Liver (tissue), 3 donors: Measurements from ENCODE around the gene GIMAP1.
A peak's percentile ranks its signal among the peaks of the same experiment; 100 is the strongest.

ENCODE experiments used
- EGR1 ChIP-seq, 2 donors: IDR thresholded peaks; 2 replicates each; pipeline ENCODE4 v1.6.1; 2016 to 2018; ENCODE audit warnings: antibody characterized with exemption in 2 of 2, low read depth in 2 of 2
- FOXA1 ChIP-seq: IDR thresholded peaks from 2 replicates; pipeline ENCODE4 v1.6.1; 2016; ENCODE audit warnings: antibody characterized with exemption
- HNF4G ChIP-seq: IDR thresholded peaks from 2 replicates; pipeline ENCODE4 v1.6.1; 2016; ENCODE audit warnings: antibody characterized with exemption
- MAX ChIP-seq: IDR thresholded peaks from 2 replicates; pipeline ENCODE4 v1.6.1; 2016; ENCODE audit warnings: antibody characterized with exemption
- TAF1 ChIP-seq: conservative IDR thresholded peaks from 2 replicates; pipeline ENCODE4 v1.6.1; 2016; ENCODE audit warnings: antibody characterized with exemption, mild to moderate bottlenecking
- YY1 ChIP-seq: IDR thresholded peaks from 2 replicates; pipeline ENCODE4 v1.6.1; 2016; ENCODE audit warnings: antibody characterized with exemption, mild to moderate bottlenecking
- TF ChIP-seq, protein P1 (sequence below): fragments of 150-350 bp; IDR thresholded peaks from 2 replicates; pipeline ENCODE4 v1.5.1; 2017; ENCODE audit warnings: improper control_type of control experiment, low read depth, low read length; ENCODE audit not compliant: missing input control
- donor health status: healthy.
- donor health status: healthy.

DNA sequence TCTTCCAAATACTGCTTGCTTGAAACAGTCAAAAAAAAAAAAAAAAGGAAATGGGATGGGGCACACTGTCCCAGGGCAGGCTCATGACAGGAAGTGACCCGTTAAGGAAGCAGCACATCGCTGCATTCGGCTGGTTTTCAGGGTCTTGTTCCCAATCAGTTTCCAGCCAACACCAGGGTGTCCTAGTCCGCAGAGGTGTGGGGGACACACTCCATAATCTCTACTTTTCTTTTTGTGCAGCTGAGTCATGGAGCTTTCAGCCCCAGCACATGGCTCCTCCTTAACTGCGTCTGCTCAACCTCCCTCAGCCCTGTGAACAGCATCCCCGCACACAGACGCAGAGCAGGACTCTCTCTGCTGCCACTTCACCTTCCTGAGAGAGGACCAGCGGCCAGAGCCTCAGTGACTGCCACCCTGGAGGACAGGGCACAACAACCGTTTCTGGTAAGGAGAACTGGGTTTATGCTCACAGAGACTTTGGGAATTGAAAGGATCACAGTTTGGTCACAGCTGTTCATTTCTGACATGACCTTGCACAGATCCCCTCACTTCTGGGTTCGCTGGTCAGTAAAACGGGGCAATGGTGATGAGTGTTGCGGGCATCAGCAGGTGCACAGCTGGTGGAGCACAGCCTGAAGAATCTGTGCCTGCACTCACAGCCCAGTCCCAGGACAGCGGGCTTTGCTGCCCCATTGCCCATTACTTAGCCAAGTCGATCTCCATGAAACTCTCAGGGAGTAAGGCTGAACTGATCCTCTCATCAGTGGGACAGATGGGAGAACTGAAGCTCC is 21.0 kb downstream of the GIMAP1 start, which contains the start of gene GIMAP5:
- TF ChIP-seq TAF1 (no peak), YY1 (no peak), HNF4G (no peak), EGR1 (IDR thresholded peaks at IDR 0.05; ENCODE audit: low read depth in 2 of 2) (no peak), MAX (peak; percentile 59), FOXA1 (no peak)
- TF ChIP-seq, protein P1, sequence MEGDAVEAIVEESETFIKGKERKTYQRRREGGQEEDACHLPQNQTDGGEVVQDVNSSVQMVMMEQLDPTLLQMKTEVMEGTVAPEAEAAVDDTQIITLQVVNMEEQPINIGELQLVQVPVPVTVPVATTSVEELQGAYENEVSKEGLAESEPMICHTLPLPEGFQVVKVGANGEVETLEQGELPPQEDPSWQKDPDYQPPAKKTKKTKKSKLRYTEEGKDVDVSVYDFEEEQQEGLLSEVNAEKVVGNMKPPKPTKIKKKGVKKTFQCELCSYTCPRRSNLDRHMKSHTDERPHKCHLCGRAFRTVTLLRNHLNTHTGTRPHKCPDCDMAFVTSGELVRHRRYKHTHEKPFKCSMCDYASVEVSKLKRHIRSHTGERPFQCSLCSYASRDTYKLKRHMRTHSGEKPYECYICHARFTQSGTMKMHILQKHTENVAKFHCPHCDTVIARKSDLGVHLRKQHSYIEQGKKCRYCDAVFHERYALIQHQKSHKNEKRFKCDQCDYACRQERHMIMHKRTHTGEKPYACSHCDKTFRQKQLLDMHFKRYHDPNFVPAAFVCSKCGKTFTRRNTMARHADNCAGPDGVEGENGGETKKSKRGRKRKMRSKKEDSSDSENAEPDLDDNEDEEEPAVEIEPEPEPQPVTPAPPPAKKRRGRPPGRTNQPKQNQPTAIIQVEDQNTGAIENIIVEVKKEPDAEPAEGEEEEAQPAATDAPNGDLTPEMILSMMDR: no peak
